HepG2 (cell line): ENCODE results near the gene DEFB131B. TPM values are rescaled to one million over a fixed set of nuclear protein-coding genes. Genes with fewer than 3 reads are reported as not detected.

ENCODE experiments used
- AGO2 ChIP-seq: fragments of 200-400 bp; formaldehyde crosslinking; optimal IDR thresholded peaks from 2 replicates; pipeline ENCODE3; 2017; ENCODE audit warnings: mild to moderate bottlenecking, low read depth, low read length, moderate library complexity
- AKAP8 ChIP-seq: sonication (generic); formaldehyde crosslinking; IDR thresholded peaks from 2 replicates; pipeline ENCODE4 v1.5.1; 2020; ENCODE audit warnings: mild to moderate bottlenecking, missing genetic modification reagents
- CBFB ChIP-seq: sonication (generic); formaldehyde crosslinking; IDR thresholded peaks from 2 replicates; pipeline ENCODE4 v1.4.0; 2020; ENCODE audit warnings: missing genetic modification reagents
- CREM ChIP-seq, 2 experiments: sonication (generic) in 1 of 2; formaldehyde crosslinking in 1 of 2; IDR thresholded peaks; 2 replicates each; pipeline versions ENCODE4 v1.4.0 to v1.6.1; 2016 to 2020; ENCODE audit warnings: antibody characterized with exemption in 1 of 2, mild to moderate bottlenecking in 1 of 2, missing genetic modification reagents in 1 of 2
- E2F1 ChIP-seq: sonication (generic); formaldehyde crosslinking; IDR thresholded peaks from 2 replicates; pipeline ENCODE4 v1.5.0; 2020; ENCODE audit warnings: missing genetic modification reagents
- IKZF4 ChIP-seq: sonication (generic); formaldehyde crosslinking; IDR thresholded peaks from 2 replicates; pipeline ENCODE4 v1.5.1; 2020; ENCODE audit warnings: borderline replicate concordance, mild to moderate bottlenecking, low read depth, missing genetic modification reagents; ENCODE audit errors: not compliant biosample characterization
- ISX ChIP-seq: sonication (generic); formaldehyde crosslinking; conservative IDR thresholded peaks from 2 replicates; pipeline ENCODE4 v1.5.0; 2020; ENCODE audit warnings: missing genetic modification reagents
- MLLT10 ChIP-seq: sonication (generic); formaldehyde crosslinking; IDR thresholded peaks from 2 replicates; pipeline ENCODE4 v1.4.0; 2020; ENCODE audit warnings: missing genetic modification reagents
- NFE2L1 ChIP-seq: sonication (generic); formaldehyde crosslinking; IDR thresholded peaks from 2 replicates; pipeline ENCODE4 v1.4.0; 2020; ENCODE audit warnings: missing genetic modification reagents, mild to moderate bottlenecking, borderline replicate concordance
- SMC3 ChIP-seq: IDR thresholded peaks from 2 replicates; pipeline ENCODE4 v1.6.1; 2011; ENCODE audit warnings: low read length, improper control_type of control experiment
- SP2 ChIP-seq: sonication (generic); formaldehyde crosslinking; IDR thresholded peaks from 2 replicates; pipeline ENCODE4 v1.5.1; 2020; ENCODE audit warnings: mild to moderate bottlenecking, missing genetic modification reagents
- THAP11 ChIP-seq: IDR thresholded peaks from 2 replicates; pipeline ENCODE4 v1.6.1; 2016; ENCODE audit warnings: missing biosample characterization, missing genetic modification reagents
- TRIM24 ChIP-seq: sonication (generic); formaldehyde crosslinking; IDR thresholded peaks from 2 replicates; pipeline ENCODE4 v1.8.0; 2022; ENCODE audit warnings: mild to moderate bottlenecking, missing genetic modification reagents
- ZBTB7A ChIP-seq: sonication (generic); formaldehyde crosslinking; IDR thresholded peaks from 2 replicates; pipeline ENCODE4 v1.8.0; 2022; ENCODE audit warnings: mild to moderate bottlenecking, missing genetic modification reagents
- ZKSCAN5 ChIP-seq: sonication (generic); formaldehyde crosslinking; IDR thresholded peaks from 2 replicates; pipeline ENCODE4 v1.5.1; 2020; ENCODE audit warnings: mild to moderate bottlenecking, missing genetic modification reagents
- ZNF205 ChIP-seq: IDR thresholded peaks from 2 replicates; pipeline ENCODE4 v1.6.1; 2018; ENCODE audit warnings: missing biosample characterization, missing genetic modification reagents
- ZNF446 ChIP-seq: sonication (generic); formaldehyde crosslinking; IDR thresholded peaks from 2 replicates; pipeline ENCODE4 v1.5.0; 2020; ENCODE audit warnings: mild to moderate bottlenecking, missing genetic modification reagents
- ZNF577 ChIP-seq: sonication (generic); formaldehyde crosslinking; IDR thresholded peaks from 2 replicates; pipeline ENCODE4 v1.4.0; 2020; ENCODE audit warnings: mild to moderate bottlenecking, low read depth, missing genetic modification reagents, borderline replicate concordance
- ZNF589 ChIP-seq: sonication (generic); formaldehyde crosslinking; conservative IDR thresholded peaks from 2 replicates; pipeline ENCODE4 v1.8.0; 2022; ENCODE audit warnings: mild to moderate bottlenecking, moderate library complexity, missing genetic modification reagents
- polyA plus RNA-seq, 8 experiments: library from polyadenylated mRNA; depleted of rRNA in 3 of 8; stranded (reverse) in 7 of 8; unstranded in 1 of 8; fragments of >200 nt; fragmentation: Illumina TruSeq in 4 of 8; extraction: Trizol in 4 of 8; gene quantifications; 2 replicates each; pipeline versions ENCODE4 v1.2.1 to v1.2.3, GENCODE V29; 2011 to 2016; ENCODE audit warnings: low read depth in 4 of 8, missing spikeins in 1 of 8, mixed read lengths in 1 of 8; ENCODE audit not compliant: insufficient read depth in 1 of 8
- total RNA-seq, 5 experiments: library from RNA; depleted of rRNA; stranded (reverse); fragments of >200 nt; fragmentation: Illumina TruSeq; extraction: Trizol; gene quantifications; 2 replicates each; pipeline ENCODE4 v1.2.3, GENCODE V29; 2016; ENCODE audit warnings: low read depth in 1 of 5
- TF ChIP-seq, protein P1 (sequence below): sonication (generic); formaldehyde crosslinking; IDR thresholded peaks from 2 replicates; pipeline ENCODE4 v1.8.0; 2022; ENCODE audit warnings: missing genetic modification reagents, mild to moderate bottlenecking, moderate library complexity, borderline replicate concordance
- TF ChIP-seq, protein P2 (sequence below): sonication (generic); formaldehyde crosslinking; IDR thresholded peaks from 2 replicates; pipeline ENCODE4 v1.8.0; 2022; ENCODE audit warnings: mild to moderate bottlenecking, missing genetic modification reagents; ENCODE audit not compliant: insufficient replicate concordance
- TF ChIP-seq, protein P3 (sequence below): sonication (generic); formaldehyde crosslinking; IDR thresholded peaks from 2 replicates; pipeline ENCODE4 v1.4.0; 2020; ENCODE audit warnings: missing genetic modification reagents
- TF ChIP-seq, protein P4 (sequence below): IDR thresholded peaks from 2 replicates; pipeline ENCODE4 v1.6.1; 2016; ENCODE audit warnings: missing compliant biosample characterization, missing genetic modification reagents, borderline replicate concordance

Gene DEFB131B
- total and polyA plus RNA-seq, 2 of the 13 experiments (the other 11 are each of a cell fraction or from before 2014, with no cell fraction given): not detected

- TF ChIP-seq, protein P1, sequence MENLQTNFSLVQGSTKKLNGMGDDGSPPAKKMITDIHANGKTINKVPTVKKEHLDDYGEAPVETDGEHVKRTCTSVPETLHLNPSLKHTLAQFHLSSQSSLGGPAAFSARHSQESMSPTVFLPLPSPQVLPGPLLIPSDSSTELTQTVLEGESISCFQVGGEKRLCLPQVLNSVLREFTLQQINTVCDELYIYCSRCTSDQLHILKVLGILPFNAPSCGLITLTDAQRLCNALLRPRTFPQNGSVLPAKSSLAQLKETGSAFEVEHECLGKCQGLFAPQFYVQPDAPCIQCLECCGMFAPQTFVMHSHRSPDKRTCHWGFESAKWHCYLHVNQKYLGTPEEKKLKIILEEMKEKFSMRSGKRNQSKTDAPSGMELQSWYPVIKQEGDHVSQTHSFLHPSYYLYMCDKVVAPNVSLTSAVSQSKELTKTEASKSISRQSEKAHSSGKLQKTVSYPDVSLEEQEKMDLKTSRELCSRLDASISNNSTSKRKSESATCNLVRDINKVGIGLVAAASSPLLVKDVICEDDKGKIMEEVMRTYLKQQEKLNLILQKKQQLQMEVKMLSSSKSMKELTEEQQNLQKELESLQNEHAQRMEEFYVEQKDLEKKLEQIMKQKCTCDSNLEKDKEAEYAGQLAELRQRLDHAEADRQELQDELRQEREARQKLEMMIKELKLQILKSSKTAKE (CRISPR knock-in tag): no peak
- TF ChIP-seq AKAP8 (no peak), ZNF577 (CRISPR knock-in tag) (no peak), ZKSCAN5 (no peak), THAP11 (peak; percentile 98), CREM (IDR thresholded peaks at IDR 0.05) (peak; percentile 95), CREM (CRISPR knock-in tag; IDR thresholded peaks at IDR 0.05) (no peak), ZBTB7A (CRISPR knock-in tag) (no peak), AGO2 (no peak), E2F1 (peak; percentile 95), MLLT10 (CRISPR knock-in tag) (no peak), ZNF589 (CRISPR knock-in tag) (no peak), ISX (CRISPR knock-in tag) (no peak), NFE2L1 (CRISPR knock-in tag) (no peak), SP2 (CRISPR knock-in tag) (no peak), TRIM24 (CRISPR knock-in tag) (no peak), ZNF205 (CRISPR knock-in tag) (no peak), CBFB (CRISPR knock-in tag) (no peak), IKZF4 (CRISPR knock-in tag) (no peak), SMC3 (no peak), ZNF446 (CRISPR knock-in tag) (0 out of 2 replicates have a peak, but pooled peaks have one; percentile 12)
- TF ChIP-seq, protein P2, sequence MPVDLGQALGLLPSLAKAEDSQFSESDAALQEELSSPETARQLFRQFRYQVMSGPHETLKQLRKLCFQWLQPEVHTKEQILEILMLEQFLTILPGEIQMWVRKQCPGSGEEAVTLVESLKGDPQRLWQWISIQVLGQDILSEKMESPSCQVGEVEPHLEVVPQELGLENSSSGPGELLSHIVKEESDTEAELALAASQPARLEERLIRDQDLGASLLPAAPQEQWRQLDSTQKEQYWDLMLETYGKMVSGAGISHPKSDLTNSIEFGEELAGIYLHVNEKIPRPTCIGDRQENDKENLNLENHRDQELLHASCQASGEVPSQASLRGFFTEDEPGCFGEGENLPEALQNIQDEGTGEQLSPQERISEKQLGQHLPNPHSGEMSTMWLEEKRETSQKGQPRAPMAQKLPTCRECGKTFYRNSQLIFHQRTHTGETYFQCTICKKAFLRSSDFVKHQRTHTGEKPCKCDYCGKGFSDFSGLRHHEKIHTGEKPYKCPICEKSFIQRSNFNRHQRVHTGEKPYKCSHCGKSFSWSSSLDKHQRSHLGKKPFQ: no peak
- TF ChIP-seq, protein P3, sequence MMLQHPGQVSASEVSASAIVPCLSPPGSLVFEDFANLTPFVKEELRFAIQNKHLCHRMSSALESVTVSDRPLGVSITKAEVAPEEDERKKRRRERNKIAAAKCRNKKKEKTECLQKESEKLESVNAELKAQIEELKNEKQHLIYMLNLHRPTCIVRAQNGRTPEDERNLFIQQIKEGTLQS (CRISPR knock-in tag): no peak
- TF ChIP-seq, protein P4, sequence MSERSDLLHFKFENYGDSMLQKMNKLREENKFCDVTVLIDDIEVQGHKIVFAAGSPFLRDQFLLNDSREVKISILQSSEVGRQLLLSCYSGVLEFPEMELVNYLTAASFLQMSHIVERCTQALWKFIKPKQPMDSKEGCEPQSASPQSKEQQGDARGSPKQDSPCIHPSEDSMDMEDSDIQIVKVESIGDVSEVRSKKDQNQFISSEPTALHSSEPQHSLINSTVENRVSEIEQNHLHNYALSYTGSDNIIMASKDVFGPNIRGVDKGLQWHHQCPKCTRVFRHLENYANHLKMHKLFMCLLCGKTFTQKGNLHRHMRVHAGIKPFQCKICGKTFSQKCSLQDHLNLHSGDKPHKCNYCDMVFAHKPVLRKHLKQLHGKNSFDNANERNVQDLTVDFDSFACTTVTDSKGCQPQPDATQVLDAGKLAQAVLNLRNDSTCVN (CRISPR knock-in tag): no peak; the same call in 1 of the 2 replicates
Observed at GRCh38 chr11:71927820-71928736, 49.8 kb downstream of the DEFB131B start, which contains the start of gene XNDC1N (continued).
